Stimulated activated CD8-positive, alpha-beta memory T cell treated with anti-CD3 and anti-CD28 coated beads, Interleukin-7, amount 100 ng/mL, for 1 hour (primary cell): ENCODE data around the gene AMBRA1.

Source experiments
- DNase-seq, 2 donors: peaks; one replicate each; pipeline ENCODE4 v3.0.0-alpha.2; 2020; ENCODE audit warnings: low read depth in 2 of 2

The AMBRA1 gene

DNA sequence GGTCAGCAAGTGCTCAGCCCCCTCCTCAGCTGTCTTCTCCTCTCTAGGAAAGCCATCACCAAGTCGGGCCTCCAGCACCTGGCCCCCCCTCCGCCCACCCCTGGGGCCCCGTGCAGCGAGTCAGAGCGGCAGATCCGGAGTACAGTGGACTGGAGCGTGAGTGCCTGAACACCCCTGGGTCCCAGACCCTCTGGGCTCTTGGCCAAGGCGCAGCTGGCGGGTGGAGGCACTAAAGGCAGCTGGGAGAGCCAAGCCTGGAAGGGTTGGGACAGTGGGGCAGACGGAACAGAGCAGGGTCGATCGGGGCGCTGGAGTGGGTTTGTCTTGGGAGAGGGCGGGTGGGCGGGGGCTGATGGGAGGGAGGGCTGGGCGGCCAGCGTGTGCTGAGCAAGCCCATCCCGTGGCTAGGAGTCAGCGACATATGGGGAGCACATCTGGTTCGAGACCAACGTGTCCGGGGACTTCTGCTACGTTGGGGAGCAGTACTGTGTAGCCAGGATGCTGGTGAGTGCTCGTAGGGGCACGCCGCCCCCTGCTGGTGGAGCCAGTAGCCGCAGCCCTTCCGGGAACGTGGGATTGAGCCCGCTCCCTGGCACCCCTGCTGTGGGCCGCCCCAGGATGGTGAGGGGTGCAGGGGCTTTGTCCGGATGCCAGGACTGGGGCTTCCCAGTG is 226.4 kb downstream of the AMBRA1 start:
- DNase-seq, result peak; percentile 64 to 72

DNA sequence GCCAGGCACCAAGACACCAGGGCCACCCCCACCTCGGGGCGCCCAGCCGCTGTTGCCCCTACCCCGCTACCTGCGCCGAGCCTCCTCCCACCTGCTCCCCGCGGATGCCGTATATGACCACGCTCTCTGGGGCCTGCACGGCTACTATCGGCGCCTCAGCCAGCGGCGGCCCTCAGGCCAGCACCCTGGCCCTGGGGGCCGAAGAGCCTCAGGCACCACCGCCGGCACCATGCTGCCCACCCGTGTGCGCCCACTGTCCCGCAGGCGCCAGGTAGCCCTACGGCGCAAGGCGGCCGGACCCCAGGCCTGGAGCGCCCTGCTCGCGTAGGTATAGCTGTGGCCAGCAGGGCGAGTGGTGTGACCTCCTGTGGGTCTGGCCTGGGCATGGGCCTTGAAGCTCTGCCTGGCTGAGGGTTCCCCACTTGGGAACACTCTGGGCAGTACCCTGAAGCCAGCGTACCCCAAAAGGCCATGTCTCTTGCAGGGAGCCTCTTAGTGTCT is 227.1 kb downstream of the AMBRA1 start:
- DNase-seq, result no peak

DNA sequence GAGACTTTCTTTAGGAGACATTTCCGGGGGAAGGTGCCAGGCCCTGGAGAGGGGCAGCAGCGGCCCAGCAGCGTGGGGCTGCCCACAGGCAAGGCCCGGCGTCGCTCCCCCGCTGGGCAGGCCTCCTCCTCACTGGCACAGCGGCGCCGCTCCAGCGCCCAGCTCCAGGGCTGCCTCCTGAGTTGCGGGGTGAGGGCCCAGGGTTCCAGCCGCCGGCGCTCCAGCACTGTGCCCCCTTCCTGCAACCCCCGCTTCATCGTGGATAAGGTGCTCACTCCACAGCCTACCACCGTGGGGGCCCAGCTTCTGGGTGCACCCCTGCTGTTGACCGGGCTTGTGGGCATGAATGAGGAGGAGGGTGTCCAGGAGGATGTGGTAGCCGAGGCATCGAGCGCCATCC is 227.6 kb downstream of the AMBRA1 start:
- DNase-seq, result no peak

DNA sequence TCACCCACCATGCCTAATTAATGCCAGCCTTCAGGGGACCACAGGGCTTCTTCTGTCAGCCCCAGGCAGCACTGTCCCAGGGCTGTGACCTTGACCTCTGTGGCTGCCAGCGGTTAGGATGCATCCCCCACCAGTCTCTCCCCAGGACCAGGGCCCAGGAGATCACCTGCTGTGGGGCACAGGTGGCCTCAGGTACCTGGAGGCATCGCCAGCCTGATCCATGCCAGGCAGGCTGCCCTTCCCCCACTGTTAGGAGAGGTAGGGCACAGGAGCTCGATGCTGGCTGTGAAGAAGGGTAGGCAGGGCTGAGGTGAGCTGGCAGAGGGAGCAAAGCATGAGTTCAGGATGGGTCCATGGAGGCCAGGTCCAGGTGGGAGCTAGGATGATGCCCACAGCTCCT is 229.0 kb downstream of the AMBRA1 start:
- DNase-seq, result no peak

DNA sequence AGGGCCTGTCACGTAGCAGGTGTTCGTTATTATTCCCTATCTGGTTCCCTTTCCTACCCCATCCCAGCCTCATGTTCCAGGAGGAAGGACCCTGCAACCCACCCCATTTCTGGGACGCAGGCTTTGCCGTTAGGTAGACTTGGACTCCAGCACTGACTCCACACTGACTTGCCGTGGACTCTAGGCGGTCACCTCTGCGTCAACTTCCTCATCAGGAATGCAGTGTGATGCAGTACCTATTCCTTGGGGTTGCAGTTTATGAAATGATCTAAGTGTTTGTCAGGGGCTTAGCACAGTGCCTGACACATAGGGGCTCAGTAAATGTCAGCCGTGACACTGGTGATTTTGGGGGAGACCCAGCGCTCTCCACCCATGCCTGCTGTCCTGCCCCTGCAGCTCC is 229.8 kb downstream of the AMBRA1 start:
- DNase-seq, result no peak

DNA sequence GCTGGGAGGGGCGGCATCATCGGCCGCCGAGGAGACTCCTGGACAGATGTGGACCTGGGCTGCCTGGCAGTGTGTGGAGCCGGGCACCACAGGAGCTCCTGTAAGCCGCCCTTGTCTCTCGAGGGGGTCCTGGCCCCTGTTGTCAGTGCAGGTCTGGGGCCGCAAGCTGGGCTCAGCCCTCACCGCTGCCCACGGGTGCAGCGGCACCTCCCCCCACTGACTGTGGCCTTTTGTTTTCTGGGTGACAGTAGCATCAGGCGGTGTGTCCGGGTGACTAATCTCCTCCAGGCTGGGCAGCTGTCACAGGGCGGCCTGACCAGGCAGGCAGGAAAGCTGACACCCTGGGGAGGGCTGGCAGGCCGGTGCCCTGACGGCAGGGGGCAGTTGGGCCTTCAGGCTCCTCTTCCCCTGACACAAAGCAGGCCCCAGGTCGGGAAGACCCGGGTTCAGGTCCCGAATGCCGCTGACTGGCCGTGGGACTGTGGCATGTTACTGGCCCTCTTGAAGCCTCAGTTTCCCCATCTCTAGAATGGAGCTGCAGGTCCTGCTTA is 230.3 kb downstream of the AMBRA1 start:
- no peak for DNase-seq

DNA sequence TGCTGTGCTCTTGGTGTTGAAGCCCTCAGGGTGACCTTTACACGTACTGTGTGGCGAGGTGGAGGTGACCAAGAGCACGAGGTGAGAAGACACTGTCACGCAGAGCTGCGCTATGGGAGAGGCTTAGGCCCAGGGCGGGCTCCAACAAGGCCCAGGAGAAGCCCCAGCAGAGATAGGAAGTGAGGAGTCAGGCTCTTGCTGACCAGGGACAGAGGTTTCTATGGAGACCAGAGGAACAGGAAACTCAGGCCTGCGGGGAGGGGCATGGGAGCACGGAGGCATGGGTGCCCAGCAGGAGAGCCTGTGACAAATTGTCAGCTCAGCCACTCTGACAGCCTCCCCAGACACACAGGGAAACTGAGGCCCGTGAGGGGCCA is 230.8 kb downstream of the AMBRA1 start:
- DNase-seq, result no peak

DNA sequence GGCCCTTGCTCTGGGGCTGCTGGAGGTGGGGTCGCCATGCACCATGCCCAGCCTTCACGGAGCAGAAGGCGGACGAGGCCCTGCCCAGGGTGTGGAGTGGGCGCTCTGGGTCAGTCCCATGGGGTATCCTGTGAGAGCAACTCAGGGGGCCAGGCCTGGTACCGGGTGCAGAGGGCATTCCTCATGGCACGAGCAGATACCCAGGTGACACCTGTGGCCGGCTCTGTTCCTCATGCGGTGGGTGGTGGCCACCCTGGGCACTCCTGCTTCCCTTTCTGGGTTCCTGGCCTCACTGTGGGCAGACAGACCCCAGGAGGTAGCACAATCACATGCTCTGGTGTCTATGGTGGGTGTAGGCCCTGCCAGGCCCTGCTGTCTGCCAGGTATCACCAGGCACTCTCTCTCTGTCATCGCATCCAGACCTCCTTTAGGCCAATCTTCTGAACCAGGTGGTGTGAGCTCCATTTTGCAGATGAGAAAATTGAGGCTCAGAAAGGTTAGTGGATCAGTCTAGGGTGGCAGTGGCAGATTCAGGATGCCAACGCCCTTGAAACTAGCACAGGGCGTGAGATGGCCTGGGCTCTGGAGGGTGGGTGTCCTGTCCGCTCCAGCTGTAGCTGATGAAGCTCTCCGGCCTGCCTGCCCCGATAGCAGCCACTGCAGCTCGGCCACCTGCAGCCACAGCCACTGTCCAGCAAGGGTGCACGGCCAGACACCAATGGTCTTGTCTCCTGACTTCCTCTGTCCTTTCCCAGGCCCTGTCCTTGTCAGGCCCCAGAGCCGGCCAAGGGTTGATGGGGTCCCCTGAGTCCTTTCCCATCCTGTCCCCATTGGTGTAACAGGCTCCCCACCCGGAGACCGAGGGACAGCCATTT is 231.4 kb downstream of the AMBRA1 start:
- DNase-seq, result no peak

DNA sequence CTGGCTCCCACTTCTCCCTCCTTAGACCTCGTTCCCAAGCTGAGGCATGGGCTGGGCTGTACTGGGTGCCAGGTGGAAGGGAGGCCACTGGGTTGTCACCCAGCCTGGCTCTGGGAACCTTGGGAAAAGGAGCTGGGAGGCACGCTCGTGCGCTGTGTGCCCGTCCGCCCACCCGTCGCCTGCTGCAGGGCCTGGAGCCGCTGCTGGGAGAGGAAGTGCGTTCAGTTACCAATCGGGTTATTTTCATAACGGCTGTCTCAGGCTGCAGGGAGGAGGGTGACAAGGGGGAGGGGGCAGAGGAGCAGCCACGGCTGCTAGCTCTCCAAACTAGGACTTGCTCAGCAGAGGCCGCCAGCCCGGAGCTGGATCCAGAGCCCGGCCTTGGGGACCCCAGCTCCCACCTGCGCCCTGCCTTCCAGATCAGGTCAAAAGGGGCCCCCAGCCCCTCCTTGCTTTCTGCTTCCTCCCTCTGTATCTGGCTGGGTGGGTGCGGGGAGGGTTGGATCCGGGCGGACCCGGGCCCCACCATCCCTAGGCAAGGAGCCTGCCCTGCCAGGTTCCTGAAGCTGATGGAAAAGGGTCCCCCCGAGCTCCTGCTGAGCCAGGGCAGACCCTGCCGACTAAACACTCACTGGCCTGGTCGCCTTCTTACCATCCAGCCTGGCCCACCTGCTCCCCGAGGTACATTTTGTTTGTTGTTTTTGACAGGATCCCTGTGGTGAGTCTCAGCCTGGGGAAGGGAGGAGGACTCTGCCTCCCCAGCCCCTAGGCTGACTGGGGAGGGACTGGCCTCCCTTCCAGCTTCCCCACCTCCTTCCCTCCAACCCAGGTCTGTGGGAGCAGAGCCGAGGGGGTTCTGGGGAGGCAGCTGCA is 232.3 kb downstream of the AMBRA1 start:
- no peak for DNase-seq

DNA sequence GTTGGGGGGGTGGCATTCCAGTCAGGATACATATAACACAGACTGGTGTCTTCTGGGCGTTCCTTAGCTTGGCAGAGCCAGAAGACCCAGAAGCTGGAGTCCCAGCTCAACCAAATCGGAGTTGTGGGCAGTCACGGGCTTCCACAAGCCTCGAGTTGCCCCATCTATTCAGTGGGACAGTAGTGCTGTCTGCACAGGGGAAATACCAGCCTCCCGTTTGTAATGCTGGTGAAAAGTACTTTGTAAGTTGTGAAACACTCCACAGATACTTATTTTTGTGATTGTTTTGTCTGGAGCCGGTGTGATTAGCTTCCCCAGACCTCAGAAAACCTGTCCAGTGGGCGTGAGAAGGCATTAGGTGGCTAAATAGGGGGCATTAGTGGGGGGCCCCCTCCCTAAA is 232.9 kb downstream of the AMBRA1 start:
- no peak for DNase-seq

DNA sequence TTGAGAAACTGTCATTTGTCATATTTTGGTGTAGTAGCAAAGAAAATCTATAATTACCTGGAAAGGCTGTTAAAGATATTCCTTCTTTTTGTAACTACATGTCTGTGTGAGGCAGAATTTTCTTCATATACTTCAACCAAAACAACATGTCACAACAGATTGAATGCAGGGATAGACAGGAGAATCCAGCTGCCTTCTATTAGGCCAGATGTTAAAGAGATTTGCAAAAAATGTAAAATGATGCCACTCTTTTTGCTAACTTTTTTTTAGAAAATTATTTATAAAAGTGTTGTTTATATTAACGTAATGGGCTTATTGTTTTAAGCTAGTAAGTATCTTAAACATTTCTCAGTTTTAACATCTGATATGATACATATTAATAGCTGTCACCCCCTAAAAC is 233.9 kb downstream of the AMBRA1 start:
- no peak for DNase-seq

DNA sequence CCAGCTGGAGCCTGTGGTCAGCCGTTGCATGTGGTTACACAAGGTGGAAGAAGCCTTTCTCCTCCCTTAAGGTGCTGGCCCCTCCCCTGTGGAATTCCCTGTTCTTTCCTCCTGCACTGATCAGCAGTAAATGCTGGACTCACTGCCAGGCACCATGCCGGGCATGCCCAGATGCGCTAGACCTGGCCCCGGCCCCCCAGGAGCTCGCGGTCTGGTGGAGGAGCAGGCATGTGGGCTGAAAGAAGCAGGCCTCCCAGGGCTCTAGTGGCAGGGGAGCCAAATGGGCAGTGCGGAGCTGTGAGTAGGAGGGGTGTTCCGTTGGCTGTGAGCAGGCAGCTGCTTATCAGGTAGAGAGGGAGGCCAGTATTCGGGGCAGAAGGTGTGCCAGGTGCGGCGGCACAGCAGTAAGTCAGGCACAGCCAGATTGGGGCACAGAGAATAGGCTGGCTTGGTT is 236.3 kb downstream of the AMBRA1 start:
- no peak for DNase-seq

DNA sequence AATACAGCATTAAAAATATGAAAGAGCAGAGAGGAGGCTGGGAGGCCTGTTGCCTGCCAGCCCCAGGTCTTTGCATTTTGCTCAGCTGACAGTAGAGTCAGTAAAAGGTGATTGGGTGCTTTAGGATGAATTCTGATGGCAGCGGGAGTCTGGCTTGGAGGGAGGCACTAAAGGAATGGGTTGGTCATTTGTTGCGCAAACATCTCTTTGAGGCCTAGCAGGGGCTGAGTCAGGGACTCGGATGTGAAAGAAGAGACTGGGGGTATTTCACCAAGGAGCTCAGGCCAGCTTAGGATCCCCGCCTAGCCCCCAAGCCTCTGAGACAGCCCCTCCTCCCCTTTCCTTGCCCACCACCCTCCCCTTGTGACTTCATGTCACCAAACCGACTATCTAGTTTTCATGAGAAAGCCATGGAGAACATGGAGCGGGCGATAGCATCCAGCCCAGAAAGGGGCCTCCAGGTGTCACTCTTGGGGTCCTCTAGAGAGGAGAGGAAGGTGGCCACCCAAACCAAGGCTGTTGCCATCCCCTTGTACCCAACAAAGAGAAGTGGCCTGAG is 236.8 kb downstream of the AMBRA1 start:
- DNase-seq, result no peak

DNA sequence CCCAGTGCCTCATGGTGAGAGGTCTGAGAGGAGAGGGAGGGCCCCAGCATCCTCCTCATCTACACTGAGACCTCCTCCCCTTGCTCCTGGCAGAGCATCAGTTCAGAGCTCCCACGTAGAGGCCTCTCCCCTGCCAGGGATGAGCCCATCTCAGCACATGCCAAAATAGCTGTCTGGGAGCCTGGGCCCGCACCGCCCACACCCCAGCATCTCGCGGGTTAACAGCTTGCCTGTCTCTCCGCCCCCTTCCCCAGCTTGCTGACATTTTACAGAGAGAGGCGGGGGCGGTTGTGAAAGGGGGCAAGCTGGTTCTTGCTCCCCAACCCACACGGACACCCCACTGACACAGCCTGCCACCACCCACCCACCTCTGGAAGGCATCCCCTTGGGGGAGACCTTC is 240.1 kb downstream of the AMBRA1 start:
- no peak for DNase-seq

DNA sequence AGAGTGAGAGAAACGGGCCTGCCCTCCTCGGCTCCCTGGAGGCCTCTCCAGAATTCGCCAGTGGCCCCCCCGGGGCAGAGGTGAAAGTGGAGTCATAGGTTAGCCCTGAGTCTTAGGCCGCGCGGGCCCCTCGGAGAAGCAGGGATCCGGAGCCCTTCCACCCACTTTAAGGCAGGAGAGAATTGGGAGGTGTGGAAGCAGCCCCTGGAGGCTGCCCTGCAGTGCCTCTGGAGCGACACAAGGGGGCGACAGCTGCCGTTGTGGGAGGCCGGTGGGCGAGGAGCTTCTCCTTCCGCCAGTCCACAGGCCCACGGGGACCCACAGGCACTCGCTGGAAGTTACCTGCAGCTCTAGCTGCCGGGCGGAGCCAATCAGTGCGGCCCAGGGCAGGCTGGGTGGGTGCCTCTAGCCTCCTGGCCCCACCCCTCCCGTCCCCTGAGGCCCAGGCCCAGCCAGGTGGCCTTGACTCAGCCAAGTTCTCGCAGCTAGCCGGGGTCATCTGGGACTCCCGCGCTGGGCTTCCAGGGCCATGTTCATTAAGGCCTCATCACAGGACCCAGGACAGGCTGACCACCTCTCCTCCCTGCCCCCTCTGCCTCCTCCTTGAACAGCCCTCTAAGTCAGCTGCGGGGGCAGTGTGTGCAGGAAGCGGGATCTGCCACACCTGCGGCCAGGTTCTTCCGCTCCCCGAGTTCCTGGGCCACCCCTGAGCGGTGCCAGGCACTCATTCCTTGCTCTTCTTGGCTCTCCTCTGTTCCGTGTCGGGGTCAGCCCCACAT is 241.6 kb downstream of the AMBRA1 start:
- DNase-seq, result peak; percentile 51 to 59

DNA sequence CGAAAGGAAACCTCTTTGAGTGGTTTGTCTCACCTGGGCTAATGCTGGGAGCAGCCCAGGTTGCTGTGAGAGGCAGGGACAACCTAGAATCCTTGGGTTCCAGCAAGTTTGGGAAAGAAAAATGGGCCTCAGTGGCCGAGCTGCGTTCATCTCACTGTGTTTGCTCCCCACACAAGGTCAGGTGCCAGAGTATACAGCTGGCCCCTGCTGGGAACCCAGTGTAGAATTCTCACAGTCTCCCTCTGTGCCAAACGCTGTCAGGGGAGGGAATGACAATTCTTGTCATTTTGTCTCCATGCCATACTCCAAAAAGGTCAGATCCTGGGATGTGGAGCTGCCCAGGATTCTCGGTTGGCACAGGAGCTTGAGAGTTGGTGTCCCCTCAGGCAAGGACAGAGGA is 242.2 kb downstream of the AMBRA1 start:
- no peak for DNase-seq

DNA sequence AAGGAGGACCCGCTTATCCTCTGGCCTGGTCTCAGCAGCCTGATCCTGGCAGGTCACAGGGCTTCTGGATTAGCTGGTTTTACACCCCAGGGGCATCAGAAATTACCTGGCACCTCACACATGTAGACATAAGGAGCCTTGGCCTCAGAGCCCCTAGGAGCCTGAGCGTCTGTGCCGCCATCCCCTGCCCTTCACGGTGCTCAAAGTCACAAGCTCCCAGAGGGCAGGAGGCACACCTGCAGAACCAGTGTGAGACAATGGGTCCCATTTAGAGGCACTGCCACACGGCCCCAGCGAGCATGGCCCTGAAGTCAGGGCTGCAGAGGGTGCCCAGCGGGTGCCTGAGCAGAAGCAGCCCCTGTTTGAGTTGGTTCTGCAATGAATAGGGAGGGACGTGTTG is 242.7 kb downstream of the AMBRA1 start:
- DNase-seq, result no peak

DNA sequence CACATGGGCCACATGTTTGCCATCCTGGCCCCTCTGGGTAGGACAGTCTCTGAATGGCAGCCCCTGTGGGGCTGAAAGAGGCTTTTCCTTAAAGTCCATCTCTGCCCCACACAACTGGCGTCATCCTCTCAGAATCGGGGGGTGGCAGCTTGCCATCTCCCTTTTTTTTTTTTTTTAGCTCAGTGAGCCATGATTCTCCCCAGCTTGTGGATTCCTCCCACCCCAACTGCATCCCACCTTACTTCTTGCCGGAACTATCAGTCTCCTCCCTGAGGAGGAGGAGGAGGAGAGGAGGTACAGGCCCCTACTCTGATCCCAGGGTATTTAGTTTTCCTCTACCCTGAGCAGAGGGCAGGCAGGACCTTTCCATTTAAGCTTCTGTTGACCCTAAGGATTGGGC is 243.1 kb downstream of the AMBRA1 start:
- no peak for DNase-seq

DNA sequence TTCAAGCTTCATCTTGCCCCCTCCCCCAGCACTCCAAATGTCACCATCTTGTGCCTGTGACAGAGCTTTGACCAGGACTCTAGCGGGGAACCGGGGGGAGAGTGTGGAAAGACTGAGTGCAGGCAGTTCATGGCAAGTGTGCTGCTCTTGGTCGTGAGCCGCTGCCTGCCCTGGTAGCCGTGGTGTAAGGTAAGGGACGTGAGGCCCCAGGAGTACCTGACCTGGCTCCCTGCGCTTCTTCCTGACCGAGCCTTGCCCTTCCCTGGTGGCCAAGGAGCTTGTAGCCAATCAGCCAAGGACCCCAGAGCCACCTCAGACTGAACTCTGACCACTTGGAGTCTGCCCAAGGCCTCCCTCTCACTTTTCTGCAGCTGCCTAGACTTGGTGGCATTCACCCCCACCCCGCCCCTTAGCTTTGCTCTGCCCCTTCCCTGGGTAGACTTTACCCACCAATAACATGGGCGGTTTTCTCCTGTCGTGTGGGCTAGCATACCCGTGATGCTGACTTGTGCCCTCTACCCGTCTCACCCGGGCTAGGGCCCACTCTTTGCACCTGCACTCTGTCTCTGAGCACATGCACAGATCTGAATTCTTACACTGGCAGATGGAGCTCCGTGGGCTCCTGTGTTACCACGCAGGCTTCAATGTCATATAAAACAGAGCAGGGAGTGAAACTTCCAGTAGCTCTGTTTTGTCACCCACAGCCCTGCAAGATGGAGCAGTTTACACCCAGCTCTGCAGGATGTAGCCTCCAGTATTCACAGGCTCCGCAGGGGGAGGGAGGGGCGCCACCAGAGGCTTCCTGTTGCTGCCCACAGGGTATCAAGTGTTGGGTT is 245.0 kb downstream of the AMBRA1 start:
- peak in 1 of 2 donors; percentile 49 for DNase-seq
